HepG2 (cell line): ENCODE data around the gene ZPR1. TPM values are rescaled to one million over a fixed set of nuclear protein-coding genes. Genes with fewer than 3 reads are reported as not detected.

ENCODE experiments used
- ATF1 ChIP-seq: IDR thresholded peaks from 2 replicates; pipeline ENCODE4 v1.6.1; 2016; ENCODE audit warnings: mild to moderate bottlenecking, control low read depth
- BCL3 ChIP-seq: sonication (generic); formaldehyde crosslinking; IDR thresholded peaks from 2 replicates; pipeline ENCODE4 v1.5.1; 2020; ENCODE audit warnings: mild to moderate bottlenecking, missing genetic modification reagents, moderate library complexity
- EZH2 ChIP-seq: conservative IDR thresholded peaks from 2 replicates; pipeline ENCODE4 v1.6.1; 2012; ENCODE audit warnings: mild to moderate bottlenecking, low read depth, low read length, moderate library complexity
- GPN1 ChIP-seq: sonication (generic); formaldehyde crosslinking; IDR thresholded peaks from 2 replicates; pipeline ENCODE4 v1.5.1; 2020; ENCODE audit warnings: missing genetic modification reagents, borderline replicate concordance
- ISL2 ChIP-seq: sonication (generic); formaldehyde crosslinking; IDR thresholded peaks from 2 replicates; pipeline ENCODE4 v1.5.0; 2020; ENCODE audit warnings: missing genetic modification reagents
- MED1 ChIP-seq: sonication (generic); formaldehyde crosslinking; IDR thresholded peaks from 2 replicates; pipeline ENCODE4 v1.4.0; 2020; ENCODE audit warnings: missing genetic modification reagents
- MIER2 ChIP-seq: IDR thresholded peaks from 2 replicates; pipeline ENCODE4 v1.6.1; 2016; ENCODE audit warnings: missing biosample characterization, missing genetic modification reagents
- MZF1 ChIP-seq: sonication (generic); formaldehyde crosslinking; IDR thresholded peaks from 2 replicates; pipeline ENCODE4 v1.8.1; 2023; ENCODE audit warnings: mild to moderate bottlenecking, missing genetic modification reagents, borderline replicate concordance
- POLR2G ChIP-seq: fragments of 200-400 bp; formaldehyde crosslinking; IDR thresholded peaks from 2 replicates; pipeline ENCODE4 v1.6.1; 2018; ENCODE audit warnings: mild to moderate bottlenecking, low read depth, low read length, moderate library complexity
- SRY ChIP-seq: sonication (generic); formaldehyde crosslinking; IDR thresholded peaks from 2 replicates; pipeline ENCODE4 v1.8.0; 2022; ENCODE audit warnings: mild to moderate bottlenecking, missing genetic modification reagents
- UBTF ChIP-seq: sonication (generic); formaldehyde crosslinking; IDR thresholded peaks from 2 replicates; pipeline ENCODE4 v1.4.0; 2020; ENCODE audit warnings: mild to moderate bottlenecking, missing genetic modification reagents
- ZBTB3 ChIP-seq: sonication (generic); formaldehyde crosslinking; IDR thresholded peaks from 2 replicates; pipeline ENCODE4 v1.4.0; 2020; ENCODE audit warnings: low read depth, mild to moderate bottlenecking, moderate library complexity, missing genetic modification reagents, borderline replicate concordance
- ZGPAT ChIP-seq: IDR thresholded peaks from 2 replicates; pipeline ENCODE4 v1.6.1; 2016; ENCODE audit warnings: mild to moderate bottlenecking
- ZNF230 ChIP-seq: sonication (generic); formaldehyde crosslinking; IDR thresholded peaks from 2 replicates; pipeline ENCODE4 v1.4.0; 2020; ENCODE audit warnings: mild to moderate bottlenecking, missing genetic modification reagents
- ZNF234 ChIP-seq: sonication (generic); formaldehyde crosslinking; conservative IDR thresholded peaks from 2 replicates; pipeline ENCODE4 v1.5.1; 2020; ENCODE audit warnings: mild to moderate bottlenecking, missing genetic modification reagents
- ZNF292 ChIP-seq: sonication (generic); formaldehyde crosslinking; IDR thresholded peaks from 2 replicates; pipeline ENCODE4 v1.8.1; 2022; ENCODE audit warnings: mild to moderate bottlenecking, low read depth, missing genetic modification reagents, borderline replicate concordance
- ZNF30 ChIP-seq: sonication (generic); formaldehyde crosslinking; IDR thresholded peaks from 2 replicates; pipeline ENCODE4 v1.5.0; 2020; ENCODE audit warnings: mild to moderate bottlenecking, missing genetic modification reagents
- ZNF331 ChIP-seq: sonication (generic); formaldehyde crosslinking; IDR thresholded peaks from 2 replicates; pipeline ENCODE4 v1.4.0; 2020; ENCODE audit warnings: missing genetic modification reagents
- ZNF558 ChIP-seq: sonication (generic); formaldehyde crosslinking; IDR thresholded peaks from 2 replicates; pipeline ENCODE4 v1.9.0; 2022; ENCODE audit warnings: mild to moderate bottlenecking, missing genetic modification reagents, borderline replicate concordance
- ZNF570 ChIP-seq: sonication (generic); formaldehyde crosslinking; IDR thresholded peaks from 2 replicates; pipeline ENCODE4 v1.4.0; 2020; ENCODE audit warnings: mild to moderate bottlenecking, missing genetic modification reagents, borderline replicate concordance
- ZNF597 ChIP-seq: sonication (generic); formaldehyde crosslinking; IDR thresholded peaks from 2 replicates; pipeline ENCODE4 v1.5.0; 2020; ENCODE audit warnings: missing genetic modification reagents
- ZZZ3 ChIP-seq: sonication (generic); formaldehyde crosslinking; IDR thresholded peaks from 2 replicates; pipeline ENCODE4 v1.4.0; 2020; ENCODE audit warnings: missing genetic modification reagents, mild to moderate bottlenecking, borderline replicate concordance
- polyA plus RNA-seq, 8 experiments: library from polyadenylated mRNA; depleted of rRNA in 3 of 8; stranded (reverse) in 7 of 8; unstranded in 1 of 8; fragments of >200 nt; fragmentation: Illumina TruSeq in 4 of 8; extraction: Trizol in 4 of 8; gene quantifications; 2 replicates each; pipeline versions ENCODE4 v1.2.1 to v1.2.3, GENCODE V29; 2011 to 2016; ENCODE audit warnings: low read depth in 4 of 8, missing spikeins in 1 of 8, mixed read lengths in 1 of 8; ENCODE audit not compliant: insufficient read depth in 1 of 8
- total RNA-seq, 5 experiments: library from RNA; depleted of rRNA; stranded (reverse); fragments of >200 nt; fragmentation: Illumina TruSeq; extraction: Trizol; gene quantifications; 2 replicates each; pipeline ENCODE4 v1.2.3, GENCODE V29; 2016; ENCODE audit warnings: low read depth in 1 of 5

Gene ZPR1
- total and polyA plus RNA-seq, 2 of the 13 experiments (the other 11 are each of a cell fraction or from before 2014, with no cell fraction given), result 40.0 to 79.3 TPM

GRCh38 chr11:116791002-116791812 is 3.4 kb upstream of the ZPR1 start (continued):
- peak; percentile 33; the same call in 1 of the 2 replicates for TF ChIP-seq ISL2 (CRISPR knock-in tag)
- no peak for TF ChIP-seq ZNF597 (CRISPR knock-in tag)
- TF ChIP-seq ZNF234 (CRISPR knock-in tag), result no peak
- peak; percentile 76 for TF ChIP-seq POLR2G
- TF ChIP-seq SRY (CRISPR knock-in tag), result no peak
- TF ChIP-seq ZBTB3 (CRISPR knock-in tag), result no peak
- TF ChIP-seq ATF1 (CRISPR knock-in tag), result no peak
- no peak for TF ChIP-seq ZNF558
- peak; percentile 66; the same call in 1 of the 2 replicates for TF ChIP-seq ZNF331 (CRISPR knock-in tag)
- TF ChIP-seq MED1 (CRISPR knock-in tag), result peak; percentile 89
- peak; percentile 37 for TF ChIP-seq ZNF230 (CRISPR knock-in tag)
- TF ChIP-seq ZNF292 (CRISPR knock-in tag), result peak; percentile 83; the same call in 1 of the 2 replicates
- TF ChIP-seq MIER2 (CRISPR knock-in tag), result 0 out of 2 replicates have a peak, but pooled peaks have one; percentile 12
- TF ChIP-seq BCL3 (CRISPR knock-in tag), result 0 out of 2 replicates have a peak, but pooled peaks have one; percentile 36
- no peak for TF ChIP-seq ZNF30 (CRISPR knock-in tag)
- no peak for TF ChIP-seq GPN1 (CRISPR knock-in tag)
- no peak for TF ChIP-seq MZF1 (CRISPR knock-in tag)
- peak; percentile 55 for TF ChIP-seq UBTF (CRISPR knock-in tag)
- peak; percentile 53; the same call in 1 of the 2 replicates for TF ChIP-seq ZGPAT (CRISPR knock-in tag)
- no peak for TF ChIP-seq ZZZ3 (CRISPR knock-in tag)
- no peak for TF ChIP-seq ZNF570 (CRISPR knock-in tag)
- TF ChIP-seq EZH2, result no peak
